Measurements from ENCODE around the gene VAV1. TPM values are rescaled to one million over a fixed set of nuclear protein-coding genes. Genes with fewer than 3 reads are reported as not detected.

The VAV1 gene
- total and polyA plus RNA-seq, 9 of the 15 experiments (the other 6 are each of a cell fraction or from before 2014, with no cell fraction given) = 0.46 to 20.1 (median 11.1) TPM

GRCh38 chr19:6753178-6754031 is 19.1 kb upstream of the VAV1 start (continued):
- no peak for TF ChIP-seq NUFIP1 (IDR thresholded peaks at IDR 0.05; ENCODE audit: partially characterized antibody)
- no peak for TF ChIP-seq ADNP (tag; IDR thresholded peaks at IDR 0.05)
- TF ChIP-seq ZNF444 (CRISPR knock-in tag; IDR thresholded peaks at IDR 0.05) = no peak
- TF ChIP-seq ZBTB43 (CRISPR knock-in tag; IDR thresholded peaks at IDR 0.05) = peak; percentile 62
- TF ChIP-seq, protein P1, sequence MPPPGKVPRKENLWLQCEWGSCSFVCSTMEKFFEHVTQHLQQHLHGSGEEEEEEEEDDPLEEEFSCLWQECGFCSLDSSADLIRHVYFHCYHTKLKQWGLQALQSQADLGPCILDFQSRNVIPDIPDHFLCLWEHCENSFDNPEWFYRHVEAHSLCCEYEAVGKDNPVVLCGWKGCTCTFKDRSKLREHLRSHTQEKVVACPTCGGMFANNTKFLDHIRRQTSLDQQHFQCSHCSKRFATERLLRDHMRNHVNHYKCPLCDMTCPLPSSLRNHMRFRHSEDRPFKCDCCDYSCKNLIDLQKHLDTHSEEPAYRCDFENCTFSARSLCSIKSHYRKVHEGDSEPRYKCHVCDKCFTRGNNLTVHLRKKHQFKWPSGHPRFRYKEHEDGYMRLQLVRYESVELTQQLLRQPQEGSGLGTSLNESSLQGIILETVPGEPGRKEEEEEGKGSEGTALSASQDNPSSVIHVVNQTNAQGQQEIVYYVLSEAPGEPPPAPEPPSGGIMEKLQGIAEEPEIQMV (tag; conservative IDR thresholded peaks at IDR 0.05; ENCODE audit: low read depth) = no peak
- TF ChIP-seq, protein P2, sequence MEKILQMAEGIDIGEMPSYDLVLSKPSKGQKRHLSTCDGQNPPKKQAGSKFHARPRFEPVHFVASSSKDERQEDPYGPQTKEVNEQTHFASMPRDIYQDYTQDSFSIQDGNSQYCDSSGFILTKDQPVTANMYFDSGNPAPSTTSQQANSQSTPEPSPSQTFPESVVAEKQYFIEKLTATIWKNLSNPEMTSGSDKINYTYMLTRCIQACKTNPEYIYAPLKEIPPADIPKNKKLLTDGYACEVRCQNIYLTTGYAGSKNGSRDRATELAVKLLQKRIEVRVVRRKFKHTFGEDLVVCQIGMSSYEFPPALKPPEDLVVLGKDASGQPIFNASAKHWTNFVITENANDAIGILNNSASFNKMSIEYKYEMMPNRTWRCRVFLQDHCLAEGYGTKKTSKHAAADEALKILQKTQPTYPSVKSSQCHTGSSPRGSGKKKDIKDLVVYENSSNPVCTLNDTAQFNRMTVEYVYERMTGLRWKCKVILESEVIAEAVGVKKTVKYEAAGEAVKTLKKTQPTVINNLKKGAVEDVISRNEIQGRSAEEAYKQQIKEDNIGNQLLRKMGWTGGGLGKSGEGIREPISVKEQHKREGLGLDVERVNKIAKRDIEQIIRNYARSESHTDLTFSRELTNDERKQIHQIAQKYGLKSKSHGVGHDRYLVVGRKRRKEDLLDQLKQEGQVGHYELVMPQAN (IDR thresholded peaks at IDR 0.05; ENCODE audit: borderline replicate concordance) = peak; percentile 98; the same call in 1 of the 2 replicates
- TF ChIP-seq TAF9B (IDR thresholded peaks at IDR 0.05; ENCODE audit: partially characterized antibody) = no peak
- no peak for TF ChIP-seq BRD4 (IDR thresholded peaks at IDR 0.05)
- TF ChIP-seq CREB1 (IDR thresholded peaks at IDR 0.05) = peak; percentile 72
- peak; percentile 90 for TF ChIP-seq CREB1 (CRISPR knock-in tag; IDR thresholded peaks at IDR 0.05)
- no peak for TF ChIP-seq ERF (CRISPR knock-in tag; IDR thresholded peaks at IDR 0.05)
- TF ChIP-seq GABPB2 (CRISPR knock-in tag; conservative IDR thresholded peaks at IDR 0.05) = no peak
- TF ChIP-seq SMAD4 (CRISPR knock-in tag; conservative IDR thresholded peaks at IDR 0.05) = peak; percentile 79; the same call in 1 of the 2 replicates
- peak; percentile 25; the same call in 1 of the 2 replicates for TF ChIP-seq ZNF12 (CRISPR knock-in tag; IDR thresholded peaks at IDR 0.05)
- TF ChIP-seq NONO (IDR thresholded peaks at IDR 0.05; ENCODE audit: low read depth in 2 of 2, low read length in 1 of 2) = peak in 1 of 2 experiments; percentile 85; a peak in 2 of 4 replicates
- TF ChIP-seq FOXA1 (IDR thresholded peaks at IDR 0.05; ENCODE audit: borderline replicate concordance) = no peak
- TF ChIP-seq SMARCA4 (IDR thresholded peaks at IDR 0.05) = peak; percentile 74
- TF ChIP-seq DMBX1 (CRISPR knock-in tag; IDR thresholded peaks at IDR 0.05; ENCODE audit: borderline replicate concordance) = peak; percentile 20; the same call in 1 of the 2 replicates
- TF ChIP-seq CCAR2 (IDR thresholded peaks at IDR 0.05; ENCODE audit: low read depth, low read length) = no peak
- peak; percentile 92 for TF ChIP-seq RAD51 (IDR thresholded peaks at IDR 0.05; ENCODE audit: borderline replicate concordance, low read depth)
- TF ChIP-seq, protein P3, sequence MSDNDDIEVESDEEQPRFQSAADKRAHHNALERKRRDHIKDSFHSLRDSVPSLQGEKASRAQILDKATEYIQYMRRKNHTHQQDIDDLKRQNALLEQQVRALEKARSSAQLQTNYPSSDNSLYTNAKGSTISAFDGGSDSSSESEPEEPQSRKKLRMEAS (CRISPR knock-in tag; IDR thresholded peaks at IDR 0.05) = peak; percentile 99
- peak; percentile 86 to 89 for TF ChIP-seq MAZ (CRISPR knock-in tag; conservative IDR thresholded peaks at IDR 0.05 in 1 of 2, IDR thresholded peaks at IDR 0.05 in 1 of 2)

All from K562 (cell line).